Fibroblast of skin of right biceps (primary cell): ENCODE results near the gene LINC01488.

ENCODE experiments used
- DNase-seq: peaks from one replicate; pipeline ENCODE4 v3.0.0-alpha.2; 2013

LINC01488 gene

DNA sequence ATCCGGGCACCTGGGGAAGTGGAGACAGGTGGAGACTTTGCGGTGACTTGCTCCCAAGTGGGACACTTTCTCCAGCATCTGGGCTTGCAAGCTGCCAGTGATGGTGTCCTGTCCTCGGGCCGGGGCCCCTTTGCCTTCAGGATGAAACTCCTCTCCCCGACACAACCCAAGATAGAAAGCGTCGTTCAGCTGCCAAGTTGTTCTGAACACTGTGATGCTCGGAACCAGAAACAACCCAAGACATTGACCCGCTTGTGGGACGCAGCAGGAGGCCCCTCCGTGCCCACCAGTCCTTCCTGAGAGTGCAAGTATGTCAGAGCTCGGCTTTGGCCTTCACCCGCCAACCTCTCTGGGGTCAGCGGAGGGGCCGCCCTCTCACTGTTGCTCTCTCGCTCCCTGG, 31.3 kb downstream of the LINC01488 start:
- DNase-seq: no peak

DNA sequence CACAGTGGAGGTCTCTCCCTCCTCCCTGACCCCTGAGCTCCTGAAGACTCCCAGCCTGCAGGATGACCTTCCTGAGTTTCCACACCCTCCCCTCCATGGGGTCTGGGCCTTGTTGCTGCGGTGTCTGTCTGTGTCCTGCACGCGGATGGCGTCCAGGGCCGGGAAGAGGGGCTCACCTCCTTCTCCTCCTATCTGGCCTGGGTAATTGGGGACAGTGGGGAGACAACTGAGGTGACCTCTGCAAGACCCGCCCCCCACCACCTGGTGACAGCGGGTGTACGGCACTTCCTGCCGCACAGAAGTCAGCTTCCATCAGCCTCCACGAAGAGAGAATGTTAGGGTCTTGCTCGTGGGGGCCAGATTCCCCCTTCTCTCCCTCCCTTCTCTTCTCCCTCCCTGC, 31.7 kb downstream of the LINC01488 start:
- DNase-seq: no peak

DNA sequence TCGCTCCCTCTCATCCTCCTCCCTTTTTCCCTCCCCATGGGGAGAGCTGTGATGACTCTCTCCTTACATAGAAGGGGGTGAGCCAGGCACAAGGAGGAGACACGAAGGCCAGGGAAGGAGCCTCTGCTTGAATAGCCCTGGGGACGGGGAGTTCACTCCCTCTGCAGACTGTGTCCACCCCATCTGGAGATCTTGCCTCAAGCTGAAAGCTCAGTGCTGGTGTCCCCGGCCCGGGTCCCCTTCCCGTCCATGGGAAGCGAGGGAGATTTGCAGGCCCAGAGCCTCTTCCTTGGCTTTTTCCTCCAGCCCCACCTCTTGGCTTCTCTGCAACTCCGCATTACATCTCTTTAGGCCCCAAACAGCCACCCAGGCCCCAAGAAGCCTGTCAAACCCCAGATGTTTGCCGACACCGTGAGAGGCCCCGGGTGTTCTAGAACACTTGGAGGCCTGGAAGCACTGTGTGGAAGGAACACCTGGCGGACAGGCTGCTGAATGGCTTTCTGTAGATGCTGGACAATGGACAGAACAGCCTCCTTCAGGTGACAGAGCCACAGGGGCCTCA, 32.3 kb downstream of the LINC01488 start:
- DNase-seq: no peak

DNA sequence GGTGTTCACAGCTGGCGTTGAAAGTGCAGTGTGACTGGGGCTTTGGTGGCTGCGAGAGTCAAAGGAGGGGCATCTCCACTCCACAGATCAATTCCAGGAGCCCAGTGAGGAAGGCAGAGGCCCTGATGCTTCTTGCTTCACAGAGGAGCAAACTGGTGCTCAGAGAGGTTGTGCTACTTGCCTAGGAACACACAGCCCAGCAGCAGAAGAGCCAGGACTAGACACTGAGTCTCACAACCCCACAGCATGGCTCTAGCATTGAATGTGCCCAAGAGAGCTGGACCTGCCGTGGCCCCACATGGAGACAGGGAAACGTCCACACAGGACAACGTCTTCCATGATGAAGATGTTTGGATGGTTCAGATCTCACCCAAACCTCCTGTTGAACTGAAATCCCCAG, 33.3 kb downstream of the LINC01488 start:
- DNase-seq: no peak

DNA sequence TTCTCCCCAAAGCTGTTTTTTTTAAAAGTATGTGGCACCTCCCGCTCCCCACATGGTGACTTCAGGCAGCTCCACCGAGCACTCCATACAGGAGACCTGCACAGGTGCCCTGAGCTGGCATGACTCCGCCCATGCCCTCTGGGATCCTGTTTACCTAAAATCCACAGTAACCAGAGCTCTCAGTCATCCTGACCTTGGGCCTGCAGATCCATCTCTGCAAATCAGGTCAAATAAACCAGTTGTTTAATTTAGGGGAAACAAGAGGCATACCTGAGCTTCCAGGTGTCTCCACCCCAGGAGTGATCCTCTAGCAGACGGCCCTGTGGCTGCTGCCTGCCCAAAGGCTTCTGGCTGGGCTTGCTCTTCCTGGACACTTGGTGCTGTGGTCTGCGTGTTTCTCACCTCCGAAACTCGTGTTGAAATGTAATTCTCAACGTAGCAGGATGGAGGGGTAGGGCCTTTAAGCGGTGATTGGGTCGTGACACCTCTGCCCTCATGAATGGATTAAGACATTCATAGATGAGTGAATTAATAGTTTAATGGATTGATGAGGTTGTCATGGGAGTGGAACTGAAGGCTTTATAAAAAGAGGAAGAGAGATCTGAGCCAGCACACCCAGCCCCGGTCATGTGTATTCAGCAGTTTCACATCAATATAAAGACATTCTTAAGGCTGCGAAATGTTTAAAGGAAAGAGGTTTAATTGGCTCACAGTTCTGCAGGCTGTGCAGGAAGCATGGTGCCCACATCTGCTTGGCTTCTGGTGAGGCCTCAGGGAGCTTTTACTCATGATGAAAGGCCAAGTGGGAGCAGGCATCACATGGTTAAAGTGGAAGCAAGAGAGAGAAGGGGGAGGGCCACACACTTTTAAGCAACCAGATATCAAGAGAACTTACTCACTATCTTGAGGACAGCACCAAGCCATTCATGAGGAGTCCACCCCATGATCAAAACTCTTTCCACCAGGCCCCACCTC, 34.1 kb downstream of the LINC01488 start:
- DNase-seq: no peak

DNA sequence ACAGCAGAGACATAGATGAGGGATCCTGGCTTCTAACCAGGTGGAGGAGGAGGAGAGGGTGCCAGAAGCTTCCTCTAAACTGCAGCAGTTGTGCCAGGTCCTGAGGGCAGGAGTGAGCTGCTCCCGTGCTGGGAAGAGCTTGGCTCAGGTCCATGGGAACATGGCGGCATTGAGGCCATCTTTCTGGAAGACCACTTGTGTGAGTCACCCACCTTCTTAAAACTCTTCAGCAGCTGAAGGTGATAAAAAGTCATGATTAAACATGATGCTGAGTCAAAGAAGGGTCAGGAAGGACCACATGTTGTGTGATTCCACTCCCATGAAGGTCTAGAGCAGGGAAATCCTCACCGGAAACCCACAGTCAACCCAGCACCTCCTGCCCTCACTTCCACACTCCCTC, 35.1 kb downstream of the LINC01488 start:
- DNase-seq: peak; percentile 71

DNA sequence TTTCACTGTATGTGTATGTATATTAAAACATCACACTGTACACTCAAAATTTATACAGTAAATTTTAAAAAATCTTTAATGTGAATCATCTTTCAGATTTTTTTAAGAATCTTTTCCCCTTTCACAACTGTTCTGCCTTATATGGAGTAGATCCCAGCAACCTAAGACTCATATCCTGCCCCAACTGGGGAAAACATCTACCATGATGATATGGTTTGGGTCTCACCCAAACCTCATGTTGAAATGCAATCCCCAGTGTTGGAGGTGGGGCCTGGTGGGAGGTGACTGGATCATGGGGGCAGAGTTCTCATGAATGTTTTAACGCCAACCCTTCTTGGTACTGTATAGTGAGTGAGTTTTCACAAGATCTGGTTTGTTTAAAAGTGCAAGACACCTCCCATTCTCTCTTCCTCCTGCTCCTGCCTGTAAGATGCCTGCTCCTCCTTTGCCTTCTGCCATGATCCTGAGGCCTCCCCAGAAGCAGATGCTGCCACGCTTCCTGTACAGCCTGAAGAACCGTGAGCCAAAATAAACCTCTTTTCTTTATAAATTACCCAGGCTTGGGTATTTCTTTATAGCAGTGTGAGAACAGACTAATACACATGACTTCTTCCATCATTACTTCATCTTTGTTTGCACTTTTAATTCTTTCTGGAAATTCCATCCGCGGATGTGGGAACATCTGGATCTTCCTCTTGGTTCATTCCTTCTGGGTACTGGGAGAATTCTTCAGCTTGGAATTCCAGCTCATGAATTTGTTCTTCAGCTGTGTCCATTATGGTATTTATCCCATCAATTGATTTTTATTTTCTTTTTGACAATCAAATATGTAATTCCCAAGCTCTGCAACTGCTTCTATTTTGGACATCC, 36.9 kb downstream of the LINC01488 start:
- DNase-seq: peak; percentile 98

DNA sequence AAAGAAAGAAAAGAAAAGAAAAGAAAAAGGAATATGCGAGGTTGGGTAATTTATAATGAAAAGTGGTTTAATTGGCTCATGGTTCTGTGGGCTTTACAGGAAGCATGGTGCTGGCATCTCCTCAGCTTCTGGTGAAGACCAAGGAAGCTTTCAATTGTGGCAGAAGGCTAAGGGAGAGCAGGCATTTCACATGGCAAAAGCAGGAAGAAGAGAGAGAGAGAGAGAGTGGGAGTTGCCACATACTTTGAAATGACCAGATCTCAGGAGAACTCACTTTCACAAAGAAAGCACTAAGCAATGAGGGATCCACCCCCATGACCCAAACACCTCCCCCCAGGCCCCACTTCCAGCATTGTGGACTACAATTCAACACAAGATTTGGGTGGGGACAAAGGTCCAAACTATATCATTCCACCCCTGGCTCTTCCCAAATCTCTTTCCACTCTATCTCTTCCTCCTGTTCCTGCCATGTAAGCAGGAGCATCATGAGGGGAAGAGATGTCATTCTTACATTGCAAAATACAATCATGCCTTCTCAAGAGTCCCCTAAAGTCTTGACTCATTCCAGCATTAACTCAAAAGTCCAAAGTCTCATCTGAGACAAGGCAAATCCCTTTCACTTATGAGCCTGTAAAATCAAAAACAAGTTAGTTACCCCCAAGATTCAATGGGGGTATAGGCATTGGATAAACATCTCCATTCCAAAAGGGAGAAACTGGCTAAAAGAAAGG, 38.9 kb downstream of the LINC01488 start:
- no peak for DNase-seq

DNA sequence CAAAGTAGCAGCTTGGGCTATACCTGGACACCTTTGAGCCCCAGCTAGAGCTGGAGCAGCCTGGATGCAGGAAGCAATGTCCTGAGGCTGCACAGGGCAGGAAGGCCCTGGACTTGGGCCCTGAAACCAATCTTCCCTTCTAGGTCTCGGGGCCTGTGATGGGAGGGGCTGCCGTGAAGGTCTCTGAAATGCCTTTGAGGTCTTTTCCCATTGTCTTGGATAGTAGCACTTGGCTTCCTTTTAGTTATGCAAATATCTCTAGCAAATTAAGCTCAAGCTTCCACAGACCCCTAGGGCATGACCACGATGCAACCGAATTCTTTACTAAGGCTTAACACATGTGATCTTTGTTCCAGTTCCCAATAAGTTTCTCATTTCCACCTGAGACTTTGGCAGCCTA, 40.0 kb downstream of the LINC01488 start:
- DNase-seq: no peak

DNA sequence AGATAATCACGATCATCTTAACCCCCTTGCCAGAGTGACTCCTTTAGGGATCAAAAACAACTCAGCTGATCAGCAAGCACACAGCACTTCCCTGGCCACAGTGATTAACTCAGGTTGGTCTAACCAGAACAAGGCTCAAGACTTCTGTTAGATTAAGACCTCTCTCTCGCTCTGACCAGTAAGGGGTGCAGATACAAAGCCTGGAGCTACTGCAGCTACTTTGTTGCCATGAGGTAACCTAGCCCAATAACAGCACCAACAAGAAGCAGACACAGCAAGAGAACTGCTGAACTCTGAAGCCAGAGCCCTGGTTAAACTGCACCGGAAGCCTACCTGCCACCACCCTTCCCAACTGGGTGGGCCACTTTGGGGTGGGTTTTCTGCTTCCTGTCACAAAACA, 42.0 kb downstream of the LINC01488 start:
- DNase-seq: no peak

DNA sequence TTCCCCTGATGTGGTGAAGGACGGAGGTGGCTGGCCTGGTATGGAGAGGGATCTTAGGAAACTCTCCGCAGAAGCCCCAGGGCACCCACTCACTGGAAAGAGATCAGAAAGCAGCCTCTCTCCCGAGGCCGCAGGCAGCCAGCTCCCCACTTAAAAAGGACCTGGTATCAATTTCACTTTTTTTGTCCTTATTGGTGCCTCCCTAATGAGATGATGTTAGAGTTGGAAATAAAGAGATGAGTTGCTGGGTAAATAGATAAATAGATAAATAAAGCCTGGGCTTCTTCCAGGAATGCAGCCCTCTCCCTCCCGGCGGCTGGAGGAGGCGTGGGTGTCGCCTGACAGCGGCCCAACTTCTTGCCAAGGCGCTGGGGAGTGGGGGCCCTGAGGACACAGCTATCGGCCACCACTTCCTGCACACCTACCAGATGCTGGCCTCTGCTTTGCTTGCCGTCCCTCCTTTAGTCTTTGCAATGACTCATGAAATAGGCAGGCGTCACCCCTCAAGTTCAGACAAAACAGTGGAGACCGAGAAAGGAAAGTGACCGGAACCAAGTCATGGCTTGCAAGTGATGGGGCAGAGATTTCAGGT, 42.9 kb downstream of the LINC01488 start:
- DNase-seq: peak; percentile 52

DNA sequence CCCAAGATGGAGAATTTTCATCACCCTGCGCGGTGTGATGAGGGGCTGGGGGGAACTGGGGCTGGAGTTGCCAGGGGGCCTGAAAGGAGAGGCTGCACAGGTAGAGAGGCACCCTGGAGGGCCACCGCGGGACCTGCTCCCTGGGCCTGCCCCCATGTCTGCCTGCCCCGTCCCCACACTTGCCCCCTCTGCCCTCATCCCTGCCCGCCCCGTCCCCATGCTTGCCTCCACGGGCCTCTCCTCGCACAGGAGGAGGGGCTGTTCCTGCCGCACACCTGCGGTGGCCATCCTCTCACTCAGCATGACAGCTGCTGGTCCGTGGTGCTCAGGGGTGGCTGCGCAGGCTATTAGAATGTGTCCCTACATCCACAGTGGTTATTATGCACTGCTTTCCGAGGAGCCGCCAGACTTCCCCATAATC, 43.5 kb downstream of the LINC01488 start:
- no peak for DNase-seq

DNA sequence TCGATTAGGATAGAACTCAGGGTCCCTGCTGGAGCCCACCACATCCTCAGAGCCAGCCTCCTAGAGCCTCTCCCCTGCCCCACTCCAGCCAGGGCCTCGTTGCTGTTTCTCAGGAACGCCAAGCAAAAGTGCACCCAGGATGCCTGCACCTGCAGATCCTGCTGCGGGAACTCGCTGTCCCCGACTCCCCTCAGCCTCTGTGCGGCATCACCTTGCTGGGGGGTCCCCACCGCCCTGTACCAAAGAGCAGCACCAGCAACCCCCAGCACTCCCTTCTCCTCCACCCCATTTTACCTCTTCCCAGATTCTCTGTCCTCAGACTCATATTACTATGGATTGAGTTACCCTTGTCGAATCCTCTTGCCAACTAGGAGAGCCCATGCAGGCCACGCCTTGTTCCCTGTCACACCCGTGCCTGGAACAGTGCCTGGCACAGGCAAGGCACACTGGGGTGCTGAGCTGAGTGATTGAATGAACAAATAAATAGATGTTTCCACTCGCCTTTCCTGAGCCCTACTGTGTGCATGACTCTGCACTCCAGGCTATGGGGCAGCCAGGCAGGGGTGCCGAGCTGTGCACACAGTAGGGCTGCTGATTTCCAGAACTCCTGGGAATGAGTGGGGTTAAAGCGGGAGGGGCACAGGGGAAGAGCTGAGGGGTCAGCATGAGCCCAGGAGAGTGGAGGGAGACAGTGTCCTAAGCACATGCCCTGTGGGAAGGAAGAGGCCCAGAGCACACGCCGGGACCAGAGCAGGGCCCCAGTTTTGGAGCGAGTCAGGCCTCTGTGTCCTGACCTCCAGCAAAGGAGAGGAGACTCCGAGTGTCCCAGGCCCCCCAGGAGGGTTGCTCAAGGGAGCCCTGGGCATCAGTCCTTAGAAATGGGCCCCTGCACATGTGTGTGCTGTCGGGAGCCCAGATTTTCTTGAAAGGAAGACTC, 44.3 kb downstream of the LINC01488 start:
- no peak for DNase-seq

DNA sequence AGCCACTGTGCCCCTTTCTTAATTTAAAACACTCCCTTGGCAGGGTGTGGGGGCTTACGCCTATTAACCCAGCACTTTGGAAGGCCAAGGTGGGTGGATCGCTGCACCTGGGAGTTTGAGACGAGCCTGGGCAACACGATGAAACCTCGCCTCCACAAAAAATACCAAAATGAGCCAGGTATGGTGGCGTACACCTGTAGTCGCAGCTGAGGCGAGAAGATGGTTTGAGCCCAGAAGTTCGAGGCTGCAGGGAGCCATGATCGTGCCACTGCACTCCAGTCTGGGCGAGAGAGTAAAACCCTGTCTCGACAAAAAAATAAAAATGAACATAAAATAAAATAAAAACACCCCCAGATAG, 45.0 kb downstream of the LINC01488 start:
- DNase-seq: no peak

DNA sequence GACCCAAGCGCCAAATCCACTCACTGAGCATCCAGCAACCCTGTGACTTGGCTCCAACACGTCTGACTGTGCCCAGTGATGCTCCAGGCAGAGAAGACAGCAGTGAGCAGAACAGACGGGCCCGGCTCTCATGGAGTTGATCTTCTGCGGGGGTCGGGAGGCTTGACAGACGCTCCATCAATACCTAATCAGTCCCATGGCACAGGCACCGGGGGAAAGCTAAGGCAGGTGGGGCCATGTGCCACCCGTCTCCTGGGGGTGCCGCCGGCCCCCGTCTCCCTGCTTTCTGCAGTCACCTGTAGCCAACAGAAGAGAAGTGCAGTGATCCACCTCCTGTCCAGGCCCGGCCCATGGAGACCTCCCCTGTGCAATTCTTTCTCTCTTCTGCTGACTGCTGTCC, 47.5 kb downstream of the LINC01488 start:
- DNase-seq: no peak

DNA sequence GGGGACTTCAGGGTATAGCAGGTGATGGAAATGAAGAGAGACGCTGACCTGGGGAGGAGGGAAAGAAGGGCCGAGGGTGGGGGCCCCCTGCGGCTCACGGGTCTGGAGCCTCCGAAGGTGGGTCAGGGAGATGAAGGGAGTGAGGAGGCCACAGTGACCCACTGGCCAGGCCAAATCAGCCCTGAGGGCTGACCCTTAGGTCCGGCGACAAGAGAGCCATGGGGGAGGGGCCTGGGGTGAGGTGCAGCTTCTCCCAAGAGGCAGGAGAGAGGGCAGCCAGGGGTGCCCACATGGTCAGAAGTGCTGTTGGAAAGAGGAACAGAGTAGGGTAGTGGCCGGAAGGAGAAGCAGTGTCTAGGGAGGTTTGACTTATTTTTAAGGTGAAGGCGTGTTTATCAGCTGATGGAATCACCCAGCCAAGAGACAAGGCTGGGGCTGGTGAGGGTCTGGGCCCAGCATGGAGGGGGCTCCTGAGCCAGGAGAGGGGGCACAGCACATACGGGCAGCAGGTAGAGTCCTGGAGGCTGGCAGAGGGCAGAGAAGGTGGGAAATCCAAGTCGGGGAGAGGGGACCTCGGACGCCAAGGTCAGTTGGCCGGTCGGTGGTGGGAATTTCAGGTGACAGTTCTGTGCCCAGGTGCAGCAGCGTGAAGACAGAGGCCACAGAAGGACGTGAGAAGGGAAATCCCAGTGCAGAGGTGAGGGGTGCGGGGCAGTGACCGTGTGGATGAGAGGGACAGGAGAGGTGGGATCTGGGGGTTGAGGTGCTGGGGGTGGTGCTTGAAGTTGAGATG, 49.0 kb downstream of the LINC01488 start:
- no peak for DNase-seq

DNA sequence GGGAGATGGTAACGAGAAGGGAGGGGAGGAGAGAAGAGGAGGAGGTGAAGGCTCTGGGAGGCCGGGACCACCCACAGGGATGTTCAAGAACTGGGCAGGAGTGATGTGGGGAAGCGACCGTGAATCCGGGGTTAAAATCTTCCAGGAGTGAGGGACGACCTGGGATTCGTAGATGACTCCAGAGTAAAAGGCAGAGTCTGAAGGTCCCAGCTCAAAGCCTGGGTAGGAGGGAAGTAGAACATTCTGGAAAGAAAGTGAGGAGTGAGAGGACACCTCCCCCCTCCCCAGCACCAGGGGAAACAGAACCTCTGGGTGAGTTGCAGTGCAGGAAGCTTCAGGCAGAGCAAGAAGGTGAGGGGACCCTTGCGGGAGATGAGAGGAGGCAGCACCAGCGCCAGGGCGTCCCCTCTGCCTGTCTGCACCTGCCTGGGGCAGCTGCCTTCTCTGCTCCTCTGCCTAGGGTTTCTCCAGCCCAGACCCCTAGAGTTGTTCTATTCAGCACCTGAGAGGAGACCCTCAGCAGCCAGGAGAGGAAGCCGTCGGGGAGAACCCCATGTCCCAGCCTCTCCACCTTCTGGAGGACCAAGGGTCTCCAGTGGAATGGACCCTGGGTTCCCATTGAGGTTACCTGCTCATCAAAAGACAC, 49.7 kb downstream of the LINC01488 start:
- DNase-seq: no peak

DNA sequence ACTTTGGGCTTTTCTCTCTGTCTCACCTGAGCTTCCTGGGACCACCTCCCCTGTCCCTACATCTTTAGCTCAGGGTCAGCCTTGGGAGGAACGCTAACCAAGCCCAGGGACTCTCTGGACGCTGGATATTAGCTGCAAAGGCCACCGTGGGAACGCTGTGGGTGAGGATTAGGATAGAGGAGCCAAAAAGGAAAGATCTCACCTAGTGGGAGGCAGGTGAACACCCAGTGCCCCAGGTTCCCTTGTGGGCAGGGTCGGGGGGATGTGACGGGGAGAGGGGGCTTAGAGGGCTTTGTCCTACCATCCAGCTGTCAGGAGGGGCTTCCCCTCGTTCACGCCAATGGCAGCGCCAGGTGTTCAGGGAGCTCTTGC, 50.2 kb downstream of the LINC01488 start:
- DNase-seq: no peak

DNA sequence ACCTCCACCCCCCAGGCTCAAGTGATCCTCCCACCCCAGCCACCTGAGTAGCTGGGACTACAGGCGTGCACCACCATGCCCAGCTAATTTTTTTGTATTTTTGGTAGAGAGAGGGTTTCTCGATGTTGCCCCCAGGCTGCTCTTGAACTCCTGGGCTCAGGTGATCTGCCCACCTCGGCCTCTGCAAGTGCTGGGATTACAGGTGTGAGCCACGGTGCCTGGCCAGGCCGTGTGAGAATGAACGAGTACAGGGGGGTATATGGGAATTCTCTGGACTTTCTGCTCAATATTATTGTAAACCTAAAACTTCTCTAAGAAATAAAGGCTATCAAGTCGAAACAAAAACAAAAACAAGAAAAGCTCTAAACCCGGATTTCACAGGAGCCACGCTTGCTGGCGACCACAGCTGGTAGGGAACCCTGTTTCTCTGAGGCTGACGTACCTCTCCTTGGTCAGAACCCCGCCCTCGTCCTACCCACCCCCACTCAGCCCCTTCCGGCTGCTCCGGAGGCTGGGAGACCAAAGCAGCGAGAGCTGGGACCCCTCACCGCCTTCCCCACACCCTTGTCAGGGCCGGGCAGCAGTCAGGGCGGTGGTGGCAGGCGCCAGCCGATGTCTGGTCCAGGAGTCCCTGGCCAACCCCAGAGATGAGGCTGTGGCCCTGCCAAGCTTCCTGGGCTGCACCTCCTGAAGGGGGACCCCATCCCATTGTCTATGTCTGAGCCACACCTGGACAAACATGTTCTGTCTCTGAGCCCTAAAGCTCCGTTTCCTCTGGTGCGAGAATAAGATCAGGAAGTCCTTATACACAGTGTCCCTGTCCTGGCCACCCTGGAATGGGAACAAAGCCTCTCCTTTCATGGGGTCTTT, 52.1 kb downstream of the LINC01488 start:
- DNase-seq: no peak
